GM21526 (cell line): ENCODE data around the gene FYN.
A peak's percentile ranks its signal among the peaks of the same experiment; 100 is the strongest.

ENCODE experiments used
- ATAC-seq: cut with Tn5 transposase; IDR thresholded peaks from one replicate; pipeline ENCODE4 v1.9.1; 2021; ENCODE audit warnings: moderate library complexity; ENCODE audit not compliant: unreplicated experiment, low FRiP score

The FYN gene

GRCh38 chr6:111857674-111858337, 15.4 kb downstream of the FYN start:
- no peak for ATAC-seq

GRCh38 chr6:111855753-111856152, 17.5 kb downstream of the FYN start:
- no peak for ATAC-seq

GRCh38 chr6:111854683-111855082, 18.6 kb downstream of the FYN start:
- ATAC-seq: no peak

GRCh38 chr6:111852725-111853124, 20.5 kb downstream of the FYN start:
- no peak for ATAC-seq

GRCh38 chr6:111850295-111850937, 22.8 kb downstream of the FYN start:
- ATAC-seq: peak; percentile 57

DNA sequence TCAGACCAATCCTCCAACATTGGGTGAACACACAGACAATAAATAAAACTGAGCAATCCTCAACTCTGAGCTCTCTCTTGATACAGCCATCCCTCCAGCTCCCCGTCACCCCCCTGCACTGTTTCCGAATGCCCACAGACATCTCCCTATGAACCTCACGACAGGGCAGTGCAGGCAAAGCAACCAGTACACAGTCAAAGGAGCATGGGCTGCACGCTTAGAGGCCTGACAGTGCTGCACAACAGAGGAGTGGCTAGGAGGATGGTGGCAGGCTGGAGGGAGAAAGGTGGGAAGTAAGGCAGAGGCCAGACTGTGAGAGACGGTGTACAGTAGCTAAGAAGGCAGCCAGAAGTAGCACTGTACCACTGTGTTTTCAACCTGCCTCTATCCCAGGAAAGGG, 24.0 kb downstream of the FYN start:
- no peak for ATAC-seq

GRCh38 chr6:111848262-111848812, 24.9 kb downstream of the FYN start:
- no peak for ATAC-seq

- ATAC-seq: no peak
Observed at GRCh38 chr6:111846492-111847409, 26.5 kb downstream of the FYN start.

DNA sequence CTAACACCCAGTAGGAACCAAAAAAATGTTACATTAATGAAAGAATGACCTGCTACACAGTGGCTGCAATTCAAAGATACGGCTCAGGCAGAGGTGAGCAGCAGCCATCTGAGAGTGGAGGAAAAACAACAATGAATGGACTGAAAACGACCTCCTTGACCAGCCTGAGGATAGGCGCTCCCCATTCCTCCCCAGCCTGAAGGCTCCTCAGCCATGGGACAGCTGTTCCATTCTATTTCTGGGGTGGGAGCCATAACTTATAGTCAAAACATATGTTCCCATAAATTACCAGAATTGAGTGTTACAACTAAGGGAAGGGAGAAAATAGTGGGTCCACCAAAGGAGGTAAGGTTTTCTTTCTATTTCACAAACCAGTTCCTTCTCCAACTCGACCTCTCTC, 27.2 kb downstream of the FYN start:
- no peak for ATAC-seq

DNA sequence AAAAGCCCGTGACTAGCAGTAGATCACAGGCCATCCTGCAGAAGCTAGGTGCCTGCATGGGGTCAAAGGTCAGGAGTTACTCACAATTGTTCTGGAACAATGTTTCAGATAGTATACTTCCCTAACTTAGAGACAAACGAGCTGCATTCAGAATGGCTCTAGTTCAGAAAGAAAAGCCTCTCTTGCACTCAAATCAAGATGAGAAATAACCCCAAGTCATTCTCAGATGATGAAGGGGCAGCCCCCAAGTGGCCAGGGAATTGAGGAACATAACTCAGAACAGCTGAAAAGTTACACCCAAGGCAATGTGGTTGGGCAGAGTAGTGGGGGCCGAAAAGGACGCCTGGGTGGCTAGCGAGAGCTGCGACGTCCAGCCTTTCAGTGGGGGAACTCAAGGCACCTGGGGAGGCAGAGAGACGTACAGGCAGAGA, 27.8 kb downstream of the FYN start:
- peak; percentile 33 for ATAC-seq

DNA sequence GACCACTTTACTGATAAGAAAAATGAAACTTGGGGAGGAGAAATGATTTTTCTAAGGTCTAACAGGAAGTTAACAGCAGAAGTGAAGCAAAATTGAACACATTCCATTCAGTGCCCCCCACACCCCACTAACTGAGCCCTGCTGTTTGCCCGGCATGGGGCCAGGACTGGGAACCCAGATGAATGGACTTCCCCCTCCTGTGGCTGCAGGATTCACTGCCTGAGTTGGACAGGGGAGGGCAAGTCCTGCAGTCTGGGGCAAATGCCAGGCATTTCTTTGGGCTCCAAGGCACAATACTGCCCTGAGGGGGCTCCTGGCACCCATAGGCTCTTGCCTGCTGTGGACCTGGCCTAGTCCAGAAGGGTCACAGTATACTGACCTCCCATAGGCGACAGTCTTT, 28.3 kb downstream of the FYN start:
- ATAC-seq: no peak

DNA sequence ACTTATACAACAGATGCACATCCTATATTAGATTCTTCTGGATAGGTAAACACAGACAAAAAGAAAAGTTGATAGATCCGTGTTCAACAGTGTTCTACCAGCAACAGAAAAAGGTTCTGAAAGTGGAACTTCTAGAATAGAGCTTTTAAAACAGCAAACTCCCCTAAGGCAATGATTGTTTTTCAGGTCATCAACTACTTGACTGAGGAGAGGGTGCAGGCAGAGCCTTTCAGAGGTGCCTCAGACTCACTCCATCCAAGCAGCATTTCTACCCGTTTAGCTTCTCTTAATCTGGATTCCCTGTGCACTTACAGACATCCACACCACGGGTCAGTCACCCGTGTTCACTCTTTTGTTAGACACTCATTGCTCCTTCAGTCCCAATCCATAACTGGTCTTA, 28.9 kb downstream of the FYN start:
- ATAC-seq: peak; percentile 64

GRCh38 chr6:111843347-111844147, 29.7 kb downstream of the FYN start:
- no peak for ATAC-seq

DNA sequence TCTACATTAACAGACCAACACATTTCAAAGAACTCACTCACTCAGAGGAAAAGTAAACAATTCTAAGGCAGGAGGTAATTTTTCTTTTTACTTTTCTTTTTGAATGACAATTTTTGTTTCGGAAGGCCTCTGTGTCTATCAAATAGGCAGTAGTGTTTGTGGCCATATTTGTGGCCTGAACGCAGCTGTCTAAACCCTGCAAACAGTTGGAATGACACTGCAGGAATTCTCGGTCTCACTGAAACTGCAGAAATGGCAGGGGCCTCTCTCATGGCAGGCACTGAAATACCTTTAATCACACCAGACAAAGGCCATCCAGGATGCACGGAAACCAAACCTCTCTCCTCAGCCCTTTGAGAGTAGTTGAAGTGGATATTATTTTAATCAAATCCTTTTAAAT, 30.4 kb downstream of the FYN start:
- ATAC-seq: no peak

- no peak for ATAC-seq
Observed at GRCh38 chr6:111842271-111842822, 30.9 kb downstream of the FYN start.

DNA sequence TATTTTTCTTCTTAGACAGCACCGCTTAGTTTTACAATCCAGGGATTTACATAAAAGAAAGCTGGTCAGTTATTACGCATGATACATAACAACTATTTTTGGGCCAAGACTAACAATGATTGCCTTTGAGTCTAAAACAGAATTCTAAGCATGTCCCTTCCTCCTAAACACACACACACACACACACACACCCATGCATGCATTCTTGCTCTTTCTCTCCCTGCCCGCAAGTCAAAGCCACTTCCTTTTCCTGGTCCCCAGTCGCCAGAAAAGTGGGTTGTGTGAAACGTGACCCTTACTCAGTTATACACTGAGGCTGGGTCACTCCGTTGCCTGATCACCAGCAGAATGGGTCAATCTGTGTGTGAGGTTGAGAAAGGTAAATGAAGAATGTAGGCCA, 31.4 kb downstream of the FYN start:
- ATAC-seq: no peak

DNA sequence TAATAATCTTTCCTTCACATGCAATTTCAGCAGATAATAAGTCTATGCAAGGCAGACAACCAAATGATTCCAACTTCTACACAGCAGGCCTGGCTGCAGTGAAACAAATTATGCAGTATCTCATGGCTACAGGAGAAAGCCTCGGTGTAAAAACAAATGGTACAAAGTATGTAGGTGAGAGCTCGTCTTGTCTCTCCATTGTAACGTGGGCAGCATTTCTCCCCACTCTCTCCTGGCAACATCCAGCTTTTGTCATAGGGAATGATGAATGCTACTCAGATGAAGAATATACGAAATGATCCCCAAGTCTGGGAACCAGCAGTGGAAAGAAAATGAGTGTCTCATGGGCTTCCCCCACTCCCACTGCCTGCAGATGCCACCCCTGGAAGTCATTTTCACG, 32.4 kb downstream of the FYN start:
- no peak for ATAC-seq

DNA sequence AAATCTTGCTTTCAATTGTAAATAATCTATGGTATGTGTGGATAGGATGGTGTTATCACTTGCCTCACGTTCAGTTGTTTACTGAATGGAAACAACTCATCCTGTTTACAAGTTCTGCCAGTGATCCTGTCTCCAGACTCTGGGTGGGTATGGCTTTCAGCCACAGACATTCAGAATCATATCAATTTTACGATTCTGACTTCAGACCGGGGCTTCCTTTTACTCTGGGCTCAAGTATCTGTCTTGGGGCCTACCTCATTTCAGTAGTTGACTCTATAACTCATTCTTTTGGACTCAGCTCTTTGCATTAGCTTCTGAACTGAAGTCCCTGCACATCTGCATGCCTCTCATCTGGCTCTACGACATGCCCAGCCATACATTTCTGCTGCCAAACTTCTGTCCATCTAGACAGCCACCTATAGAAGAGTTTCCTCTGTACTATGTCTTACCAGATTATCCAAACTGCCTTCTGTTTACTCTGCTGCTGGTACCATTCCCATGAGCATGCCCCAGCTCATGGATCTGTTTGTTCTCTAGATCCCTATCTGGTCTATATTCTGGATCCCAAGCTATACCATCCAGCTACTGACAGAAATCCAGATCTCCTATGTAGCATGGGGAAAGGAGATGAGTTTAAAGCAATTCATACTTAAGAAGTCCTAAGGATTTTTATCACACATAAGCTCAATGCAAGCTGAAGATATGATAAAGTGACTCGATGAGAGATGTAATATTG, 34.3 kb downstream of the FYN start:
- ATAC-seq: no peak
